ENCODE measurements around the gene HDDC3. TPM values are rescaled to one million over a fixed set of nuclear protein-coding genes. Genes with fewer than 3 reads are reported as not detected.

Gene HDDC3
- total RNA-seq, 1 donor from 2014 or later: 16.7 TPM

DNA sequence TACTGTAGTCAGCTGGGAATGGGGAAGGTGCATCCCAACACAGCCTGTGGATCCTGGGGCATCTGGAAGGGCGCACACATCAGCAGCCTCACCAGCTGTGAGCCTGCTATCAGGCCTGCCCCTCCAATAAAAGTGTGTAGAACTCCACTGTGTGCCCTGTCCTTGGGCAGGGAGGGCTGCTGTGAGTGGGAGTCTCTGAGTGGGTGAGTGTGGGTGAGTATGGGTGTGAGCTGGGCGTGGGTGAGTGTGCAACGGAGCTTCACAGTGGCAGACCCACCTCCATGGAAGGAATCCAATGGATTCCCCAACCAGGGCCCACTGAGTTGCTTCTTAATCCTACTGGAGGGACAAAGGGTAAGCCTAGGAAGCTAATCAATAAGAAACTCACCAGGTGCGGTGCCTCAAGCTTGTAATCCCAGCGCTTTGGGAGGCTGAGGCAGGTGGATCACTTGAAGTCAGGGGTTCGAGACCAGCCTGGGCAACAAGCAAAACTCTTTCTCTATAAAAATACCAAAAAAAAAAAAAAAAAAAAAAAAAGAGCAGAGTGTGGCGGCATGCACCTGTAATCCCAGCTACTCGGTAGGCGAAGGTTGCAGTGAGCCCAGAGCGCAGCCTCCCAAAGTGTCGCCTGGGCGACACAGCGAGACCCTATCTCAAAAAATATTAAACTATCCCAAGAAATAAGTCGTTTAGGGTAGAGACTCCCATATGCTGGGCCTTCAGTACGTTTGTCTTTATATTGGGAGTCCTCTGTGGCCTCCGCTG lies 21.8 kb upstream of the HDDC3 start:
- DNase-seq: no peak

- no peak for DNase-seq
Observed at GRCh38 chr15:90952901-90953677, 20.7 kb upstream of the HDDC3 start.

GRCh38 chr15:90950676-90951075 lies 18.3 kb upstream of the HDDC3 start:
- no peak for DNase-seq

- no peak for DNase-seq
Observed at GRCh38 chr15:90949979-90950675, 17.8 kb upstream of the HDDC3 start.

GRCh38 chr15:90948506-90948905 lies 16.2 kb upstream of the HDDC3 start:
- no peak for DNase-seq

DNA sequence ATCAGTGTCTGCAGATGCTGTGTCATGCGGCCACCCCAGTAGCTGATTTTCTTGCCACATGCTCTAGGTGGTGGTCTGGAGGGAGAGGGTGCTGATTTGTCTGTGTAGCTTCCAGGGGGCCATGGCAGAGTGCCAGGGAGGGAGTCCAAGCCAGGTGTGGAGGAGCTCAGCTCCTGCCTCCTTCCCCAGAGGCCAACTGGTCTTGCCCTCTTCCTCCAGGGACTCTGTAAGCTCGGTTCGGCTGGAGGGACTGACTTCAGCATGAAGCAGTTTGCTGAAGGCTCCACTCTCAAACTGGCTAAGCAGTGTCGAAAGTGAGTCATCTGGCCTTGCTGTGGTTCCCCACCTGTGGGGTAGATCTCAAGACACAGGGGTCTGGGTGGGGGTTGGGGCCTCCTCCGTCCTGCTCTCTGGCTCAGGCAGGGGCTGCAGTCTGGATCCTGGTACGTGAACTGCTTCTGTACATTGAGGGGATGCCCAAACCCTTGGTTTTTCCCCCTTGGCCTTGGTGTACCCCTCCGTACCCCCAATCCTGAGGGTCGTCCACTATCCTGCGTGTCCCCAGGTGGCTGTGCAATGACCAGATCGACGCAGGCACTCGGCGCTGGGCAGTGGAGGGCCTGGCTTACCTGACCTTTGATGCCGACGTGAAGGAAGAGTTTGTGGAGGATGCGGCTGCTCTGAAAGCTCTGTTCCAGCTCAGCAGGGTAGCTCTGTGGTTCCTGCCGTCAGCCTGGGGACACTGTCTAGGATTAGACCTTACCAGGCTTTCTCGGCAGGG lies 15.4 kb upstream of the HDDC3 start:
- no peak for DNase-seq

DNA sequence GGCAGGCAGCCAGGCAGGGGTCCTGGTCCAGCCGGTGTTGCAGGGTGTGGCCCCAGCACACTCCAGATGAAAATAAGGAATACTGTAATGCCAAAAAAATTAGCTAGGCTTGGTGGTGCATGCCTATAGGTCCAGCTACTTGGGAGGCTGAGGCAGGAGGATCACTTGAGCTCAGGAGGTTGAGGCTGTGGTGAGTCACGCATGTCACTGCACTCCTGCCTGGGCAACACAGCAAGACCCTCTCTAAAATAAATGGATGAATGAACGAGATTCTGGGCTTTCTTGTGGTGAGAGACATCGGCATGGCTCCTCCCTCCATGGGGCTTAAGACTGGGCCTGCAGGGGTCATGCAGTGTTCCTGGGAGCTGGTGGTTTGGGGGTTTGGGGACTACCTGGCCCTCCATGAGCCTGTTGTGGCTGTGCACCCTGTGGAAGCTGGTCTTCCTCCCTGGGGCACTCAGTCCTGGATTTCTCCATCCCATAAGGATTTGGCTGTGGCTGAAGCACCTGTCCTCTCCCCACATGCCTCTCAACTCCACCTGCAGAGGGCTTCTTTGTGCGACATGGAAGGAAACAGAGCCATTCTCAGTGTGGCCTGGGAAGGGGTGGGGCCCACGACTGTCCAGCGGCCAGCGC lies 14.7 kb upstream of the HDDC3 start:
- DNase-seq: no peak

DNA sequence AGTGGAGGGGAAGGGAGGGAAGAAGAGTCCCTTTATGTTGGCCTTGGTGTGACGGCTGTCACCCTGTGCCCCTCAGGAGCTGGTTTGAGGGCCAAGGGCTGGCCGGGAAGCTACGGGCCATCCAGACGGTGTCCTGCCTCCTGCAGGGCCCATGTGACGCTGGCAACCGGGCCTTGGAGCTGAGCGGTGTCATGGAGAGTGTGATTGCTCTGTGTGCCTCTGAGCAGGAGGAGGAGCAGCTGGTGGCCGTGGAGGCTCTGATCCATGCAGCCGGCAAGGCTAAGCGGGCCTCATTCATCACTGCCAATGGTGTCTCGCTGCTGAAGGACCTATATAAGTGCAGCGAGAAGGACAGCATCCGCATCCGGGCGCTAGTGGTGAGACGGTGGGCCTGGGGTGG lies 14.2 kb upstream of the HDDC3 start:
- no peak for DNase-seq

DNA sequence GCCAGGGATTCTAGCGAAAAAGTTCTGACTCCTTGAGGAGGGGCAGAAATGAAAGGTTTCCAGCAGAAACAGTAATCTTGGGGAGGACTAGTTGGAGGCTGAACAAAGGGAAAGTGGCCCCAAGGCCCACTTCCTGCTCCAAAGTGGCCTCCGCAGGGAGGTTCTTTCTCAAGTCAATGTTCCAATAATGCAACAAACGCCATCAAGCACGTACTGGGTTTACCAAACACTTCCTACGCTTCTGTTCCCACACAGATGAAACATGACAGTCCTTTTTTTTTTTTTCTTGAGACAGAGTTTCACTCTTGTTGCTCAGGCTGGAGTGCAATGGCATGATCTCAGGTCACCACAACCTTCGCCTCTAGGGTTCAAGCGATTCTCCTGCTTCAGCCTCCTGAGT lies 12.7 kb upstream of the HDDC3 start:
- no peak for DNase-seq

DNA sequence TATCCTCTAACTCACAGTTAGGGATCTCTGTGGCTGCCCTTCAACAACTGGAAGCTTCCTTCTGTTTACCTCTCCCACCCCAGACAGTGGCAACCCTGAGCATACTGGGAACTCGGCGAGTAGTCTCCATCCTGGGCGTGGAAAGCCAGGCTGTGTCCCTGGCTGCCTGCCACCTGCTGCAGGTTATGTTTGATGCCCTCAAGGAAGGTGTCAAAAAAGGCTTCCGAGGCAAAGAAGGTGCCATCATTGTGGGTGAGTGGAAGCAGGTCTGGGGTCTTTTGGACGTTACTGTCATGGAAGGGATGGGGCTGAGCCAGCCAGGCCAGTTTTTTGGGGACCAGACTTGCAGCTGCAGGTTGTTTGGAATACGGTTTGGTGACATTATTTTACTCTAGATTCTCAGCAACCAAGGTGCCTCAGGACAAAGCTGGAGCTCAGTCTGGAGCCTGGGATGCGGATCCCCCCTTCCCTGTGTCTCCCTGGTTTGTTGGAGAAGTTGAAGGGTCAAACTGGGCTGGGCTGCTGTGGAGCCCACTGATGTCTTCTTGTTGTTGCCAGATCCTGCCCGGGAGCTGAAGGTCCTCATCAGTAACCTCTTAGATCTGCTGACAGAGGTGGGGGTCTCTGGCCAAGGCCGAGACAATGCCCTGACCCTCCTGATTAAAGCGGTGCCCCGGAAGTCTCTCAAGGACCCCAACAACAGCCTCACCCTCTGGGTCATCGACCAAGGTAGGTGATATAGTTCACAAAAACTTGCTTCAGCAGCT lies 10.2 kb upstream of the HDDC3 start:
- no peak for DNase-seq

- no peak for DNase-seq
Observed at GRCh38 chr15:90941038-90941437, 8.7 kb upstream of the HDDC3 start.

- no peak for DNase-seq
Observed at GRCh38 chr15:90939756-90940155, 7.4 kb upstream of the HDDC3 start.

- DNase-seq: no peak
Observed at GRCh38 chr15:90938261-90938660, 5.9 kb upstream of the HDDC3 start.

DNA sequence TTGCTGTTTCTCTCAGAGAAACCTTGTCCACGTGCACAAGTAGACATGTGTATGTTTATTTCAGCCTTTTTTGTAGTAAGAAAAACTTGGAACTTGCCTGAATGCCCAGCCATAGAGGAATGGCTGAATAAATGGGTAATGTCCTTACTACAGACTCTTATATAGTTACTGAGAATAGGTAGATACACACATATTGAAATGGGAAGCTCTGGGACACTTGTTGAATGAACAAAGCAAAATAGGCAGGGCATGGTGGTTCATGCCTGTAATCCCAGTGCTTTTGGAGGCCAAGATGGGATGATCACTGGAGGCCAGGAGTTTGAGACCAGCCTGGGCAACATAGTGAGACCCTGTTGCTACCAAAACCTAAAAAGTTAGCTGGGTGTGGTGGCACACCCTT lies 4.5 kb upstream of the HDDC3 start:
- DNase-seq: no peak

- DNase-seq: peak; percentile 87
Observed at GRCh38 chr15:90934949-90935751, 2.8 kb upstream of the HDDC3 start, which contains the start of gene UNC45A. UNC45A (plus strand) TSS chr15:90935285; CDS start chr15:90935325, 40 bp downstream.

GRCh38 chr15:90934256-90934948 lies 2.1 kb upstream of the HDDC3 start:
- peak; percentile 87 for DNase-seq

- no peak for DNase-seq
Observed at GRCh38 chr15:90933301-90933700, 952 bp upstream of the HDDC3 start.

DNA sequence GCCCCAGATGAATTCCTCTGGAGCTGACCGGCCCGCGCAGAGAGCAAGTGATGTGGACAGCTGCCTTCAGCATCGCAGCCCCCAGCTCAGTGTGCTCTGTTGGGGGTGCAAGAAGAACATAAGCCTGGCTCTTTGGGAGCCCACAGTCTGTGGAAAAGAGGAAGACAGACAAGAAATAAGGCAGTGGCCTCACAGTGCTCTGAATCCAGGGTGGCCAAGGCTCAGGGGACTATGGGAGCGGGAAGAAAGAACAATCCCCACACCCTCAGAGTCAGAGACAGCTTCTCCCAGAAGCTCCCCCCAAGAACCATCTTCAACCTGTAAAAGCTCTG lies 277 bp upstream of the HDDC3 start:
- no peak for DNase-seq

GRCh38 chr15:90931575-90931827 lies 848 bp downstream of the HDDC3 start:
- no peak for DNase-seq

DNA sequence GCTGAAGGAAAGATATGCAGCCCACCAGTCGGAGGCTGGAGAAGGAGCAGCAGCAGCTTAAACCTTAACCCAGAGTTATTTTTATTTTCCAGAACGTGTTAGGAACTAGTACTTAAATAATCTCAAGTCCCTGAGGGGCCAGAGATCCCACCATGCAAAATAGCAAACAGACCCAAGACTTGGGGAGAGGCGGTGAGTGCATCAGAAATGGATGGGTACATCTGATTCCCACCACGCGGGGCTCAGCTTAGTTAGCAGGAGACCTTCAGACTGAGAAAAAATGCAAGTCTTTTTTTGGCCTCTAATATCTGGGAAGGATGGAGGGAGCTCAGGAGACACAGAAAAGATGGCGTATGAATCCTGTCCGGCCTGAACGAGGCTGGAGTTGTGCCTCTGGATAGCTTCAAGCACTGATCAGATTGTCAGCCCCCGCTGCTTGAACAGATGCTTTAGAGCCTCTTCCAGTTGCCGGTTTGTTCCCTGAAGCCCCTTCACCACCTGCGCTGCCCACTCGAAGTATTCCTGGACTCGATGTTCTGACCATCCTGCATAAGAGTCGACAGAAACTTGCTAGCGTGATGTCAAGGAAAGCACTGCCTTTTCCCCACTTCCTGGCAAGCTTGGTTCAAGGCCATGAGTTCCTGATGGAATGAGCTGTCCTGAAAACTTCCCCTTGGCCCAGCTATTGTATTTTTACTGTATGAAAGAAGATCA lies 1.3 kb downstream of the HDDC3 start:
- peak; percentile 71 for DNase-seq

Measured in dermis blood vessel endothelial cell (primary cell).